Glutamatergic neuron (in vitro differentiated cells): ENCODE results near the gene CNDP2. TPM values are rescaled to one million over a fixed set of nuclear protein-coding genes. Genes with fewer than 3 reads are reported as not detected.

Experiments
- DNase-seq: peaks from one replicate; pipeline ENCODE4 v3.0.0; 2022
- H3K27ac Mint-ChIP-seq: one replicate; pipeline ENCODE4 v1.8.0; 2020; ENCODE audit warnings: mild to moderate bottlenecking, mixed read lengths, inconsistent platforms; ENCODE audit not compliant: unreplicated experiment
- H3K27me3 Mint-ChIP-seq: one replicate; pipeline ENCODE4 v1.8.0; 2020; ENCODE audit warnings: mild to moderate bottlenecking, moderate library complexity, mixed read lengths, inconsistent platforms; ENCODE audit not compliant: unreplicated experiment
- H3K36me3 Mint-ChIP-seq: one replicate; pipeline ENCODE4 v1.8.0; 2020; ENCODE audit warnings: mild to moderate bottlenecking, mixed read lengths, inconsistent platforms; ENCODE audit not compliant: unreplicated experiment
- H3K4me1 Mint-ChIP-seq: one replicate; pipeline ENCODE4 v1.8.0; 2020; ENCODE audit warnings: mild to moderate bottlenecking, low read depth, mixed read lengths, inconsistent platforms; ENCODE audit not compliant: unreplicated experiment
- H3K4me3 Mint-ChIP-seq: one replicate; pipeline ENCODE4 v1.8.0; 2020; ENCODE audit warnings: mild to moderate bottlenecking, mixed read lengths, inconsistent platforms; ENCODE audit not compliant: unreplicated experiment
- H3K9me3 Mint-ChIP-seq: one replicate; pipeline ENCODE4 v1.8.0; 2020; ENCODE audit warnings: mild to moderate bottlenecking, moderate library complexity, mixed read lengths, inconsistent platforms; ENCODE audit not compliant: unreplicated experiment
- total RNA-seq: library from RNA; stranded (reverse); fragmentation: NEBNext Ultra II Directional; extraction: Animal tissue kit (Norgen Biotek cat#: 25700); gene quantifications from one replicate; pipeline ENCODE4 v1.2.1, GENCODE V29; 2021; ENCODE audit not compliant: unreplicated experiment
- TF ChIP-seq, protein P1 (sequence below): fragments of 200-600 bp; sonication (generic); IDR thresholded peaks from one replicate; pipeline ENCODE4 v1.5.0; 2021; ENCODE audit not compliant: partially characterized antibody, unreplicated experiment

Gene CNDP2
- total RNA-seq, 1 donor from 2014 or later, result 123 TPM

DNA sequence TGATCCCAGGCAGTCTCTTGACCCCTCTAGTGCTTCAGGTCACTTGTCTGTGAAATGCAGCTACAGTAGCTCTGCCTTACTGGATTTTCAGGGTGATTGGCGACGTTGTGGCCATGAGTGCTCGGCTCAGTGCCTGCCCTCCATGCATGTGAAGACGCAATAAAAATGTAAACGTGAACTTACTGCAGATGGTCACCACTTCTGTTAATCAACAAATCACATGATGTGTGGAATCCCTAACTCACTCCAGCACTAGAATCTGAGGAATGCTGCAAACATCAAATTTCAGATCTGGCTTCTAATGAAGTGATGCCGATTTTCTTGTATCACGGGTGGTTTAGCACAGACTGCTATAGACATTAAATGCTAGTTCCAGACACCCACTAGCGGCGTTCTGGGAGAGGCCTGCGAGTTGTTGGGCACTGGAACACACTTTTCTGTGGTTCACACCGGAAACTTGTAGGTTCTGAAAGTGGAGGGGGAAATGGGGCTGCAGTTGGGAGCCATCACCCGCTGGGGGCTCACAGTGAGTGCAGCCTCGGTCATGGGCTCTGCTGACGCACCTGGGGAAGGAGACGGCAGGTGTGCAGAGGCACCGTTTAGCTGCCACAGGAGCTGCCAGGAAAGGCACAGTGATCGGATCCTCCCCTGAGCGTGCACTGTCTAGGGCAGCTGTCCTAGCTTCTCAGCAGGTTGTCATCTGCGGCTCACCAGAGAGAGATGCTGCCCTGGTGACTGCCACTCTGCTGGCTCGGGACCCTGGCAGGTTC lies 44.7 kb downstream of the CNDP2 start:
- no peak for DNase-seq
- H3K9me3 Mint-ChIP-seq, result no peaks in the 10 kb centered on the region
- H3K27me3 Mint-ChIP-seq, result peaks cover 1% of the 10 kb centered on the region
- H3K36me3 Mint-ChIP-seq, result peaks cover 4% of the 10 kb centered on the region
- no peak overlapping the region for H3K4me3 Mint-ChIP-seq
- TF ChIP-seq, protein P1, sequence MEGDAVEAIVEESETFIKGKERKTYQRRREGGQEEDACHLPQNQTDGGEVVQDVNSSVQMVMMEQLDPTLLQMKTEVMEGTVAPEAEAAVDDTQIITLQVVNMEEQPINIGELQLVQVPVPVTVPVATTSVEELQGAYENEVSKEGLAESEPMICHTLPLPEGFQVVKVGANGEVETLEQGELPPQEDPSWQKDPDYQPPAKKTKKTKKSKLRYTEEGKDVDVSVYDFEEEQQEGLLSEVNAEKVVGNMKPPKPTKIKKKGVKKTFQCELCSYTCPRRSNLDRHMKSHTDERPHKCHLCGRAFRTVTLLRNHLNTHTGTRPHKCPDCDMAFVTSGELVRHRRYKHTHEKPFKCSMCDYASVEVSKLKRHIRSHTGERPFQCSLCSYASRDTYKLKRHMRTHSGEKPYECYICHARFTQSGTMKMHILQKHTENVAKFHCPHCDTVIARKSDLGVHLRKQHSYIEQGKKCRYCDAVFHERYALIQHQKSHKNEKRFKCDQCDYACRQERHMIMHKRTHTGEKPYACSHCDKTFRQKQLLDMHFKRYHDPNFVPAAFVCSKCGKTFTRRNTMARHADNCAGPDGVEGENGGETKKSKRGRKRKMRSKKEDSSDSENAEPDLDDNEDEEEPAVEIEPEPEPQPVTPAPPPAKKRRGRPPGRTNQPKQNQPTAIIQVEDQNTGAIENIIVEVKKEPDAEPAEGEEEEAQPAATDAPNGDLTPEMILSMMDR, result no peak
- H3K4me1 Mint-ChIP-seq, result no peaks in the 10 kb centered on the region
- no peak overlapping the region for H3K27ac Mint-ChIP-seq

DNA sequence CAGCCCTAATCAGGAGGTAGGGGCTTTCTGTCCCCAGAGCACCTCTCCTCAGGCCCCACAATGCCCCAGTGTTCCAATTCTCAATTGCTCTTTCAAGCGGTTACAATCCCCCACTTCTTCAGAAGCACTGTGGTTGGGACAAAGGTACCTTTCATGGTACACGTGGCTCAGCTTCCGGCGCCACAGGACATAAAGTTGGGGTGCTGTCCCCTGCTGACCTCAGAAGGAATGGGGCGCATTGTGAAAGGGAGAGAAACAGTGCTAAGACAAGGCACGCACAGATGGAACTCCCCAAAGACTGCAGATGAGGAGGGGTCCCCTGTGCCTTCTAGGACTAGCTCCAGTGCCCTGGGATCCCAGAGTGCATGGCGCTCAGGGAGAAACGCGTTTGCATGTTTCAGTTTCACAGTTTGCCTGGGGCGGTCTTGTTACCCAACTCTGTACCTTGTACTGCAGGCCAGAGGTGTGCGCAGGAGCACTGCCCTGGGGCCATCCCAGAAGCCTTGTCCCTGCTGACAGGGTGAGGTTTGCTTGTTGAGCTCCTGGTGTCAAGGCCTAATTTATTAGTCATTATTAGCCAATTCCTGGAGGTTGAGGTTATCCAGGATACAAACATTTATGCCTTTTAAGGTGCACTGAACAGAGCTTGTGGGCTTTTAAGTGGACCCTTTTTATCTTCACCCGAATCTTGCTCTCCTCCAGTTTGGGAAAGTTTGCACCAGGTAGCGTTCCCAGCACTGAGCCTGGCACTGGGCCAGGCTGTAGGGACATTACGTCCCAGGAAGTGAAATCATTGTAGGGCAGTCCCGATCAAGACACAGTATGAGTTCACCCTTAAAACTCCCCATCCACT lies 45.8 kb downstream of the CNDP2 start:
- Mint-ChIP-seq H3K9me3 (no peaks in the 10 kb centered on the region), H3K4me3 (no peak overlapping the region), H3K4me1 (no peaks in the 10 kb centered on the region), H3K27me3 (peaks cover 1% of the 10 kb centered on the region), H3K36me3 (peaks cover 4% of the 10 kb centered on the region), H3K27ac (no peak overlapping the region)
- TF ChIP-seq, protein P1, result no peak
- no peak for DNase-seq

DNA sequence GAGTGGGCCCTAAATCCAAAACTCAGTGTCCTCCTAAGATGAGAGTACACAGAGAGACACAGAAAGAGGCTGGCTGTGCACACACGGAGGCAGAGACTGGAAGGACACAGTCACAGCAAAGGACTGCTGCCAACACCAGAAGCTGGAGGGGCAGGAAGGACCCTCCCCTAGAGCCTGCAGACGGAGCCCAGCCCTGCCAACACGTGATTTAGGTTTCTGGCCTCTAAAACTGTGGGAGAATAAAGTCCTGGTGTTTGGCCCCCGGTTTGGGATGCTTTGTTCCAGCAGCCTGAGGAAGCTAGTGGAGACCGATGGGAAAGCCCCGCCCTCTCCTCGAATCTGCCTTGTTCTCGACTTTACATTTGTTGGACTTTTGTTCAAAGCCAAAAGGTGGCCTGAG lies 48.7 kb downstream of the CNDP2 start:
- H3K27ac Mint-ChIP-seq, result no peak overlapping the region
- peaks cover 1% of the 10 kb centered on the region for H3K27me3 Mint-ChIP-seq
- peaks cover 5% of the 10 kb centered on the region for H3K36me3 Mint-ChIP-seq
- no peak for DNase-seq
- H3K4me1 Mint-ChIP-seq, result no peaks in the 10 kb centered on the region
- H3K9me3 Mint-ChIP-seq, result peaks cover 6% of the 10 kb centered on the region
- TF ChIP-seq, protein P1, result no peak
- no peak overlapping the region for H3K4me3 Mint-ChIP-seq

DNA sequence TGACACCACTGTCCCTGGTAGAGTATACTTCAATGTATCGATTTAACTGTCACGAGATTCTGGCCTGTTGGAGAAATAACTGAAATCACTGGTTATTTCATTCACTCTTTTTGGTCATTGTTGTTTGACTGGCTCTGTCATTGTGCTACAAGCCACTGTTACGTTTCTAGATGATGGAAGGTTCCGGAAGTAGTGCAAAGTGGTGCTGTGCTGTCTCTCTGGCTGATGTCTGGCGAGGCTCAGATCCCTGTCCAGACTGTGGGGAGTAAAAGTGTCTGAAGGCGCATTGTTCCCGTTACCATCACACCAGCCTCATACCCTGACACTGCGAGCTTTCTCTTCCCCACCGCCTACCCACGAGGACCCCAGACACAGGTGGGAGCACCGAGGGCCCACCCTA lies 49.8 kb downstream of the CNDP2 start:
- Mint-ChIP-seq H3K36me3 (peaks cover 5% of the 10 kb centered on the region), H3K9me3 (peaks cover 6% of the 10 kb centered on the region), H3K27ac (no peak overlapping the region), H3K4me1 (no peaks in the 10 kb centered on the region), H3K27me3 (peaks cover 1% of the 10 kb centered on the region), H3K4me3 (no peak overlapping the region)
- DNase-seq, result no peak
- TF ChIP-seq, protein P1, result no peak
